Stomach (tissue), 4 donors: Measurements from ENCODE around the gene LRP1.

Experiments
- CTCF ChIP-seq, 7 experiments: fragments of 450-650 bp in 4 of 7; fragments of 200-600 bp in 3 of 7; sonication (generic) in 3 of 7; IDR thresholded peaks; one replicate each; pipeline ENCODE4 v1.5.1; 2016 to 2019; ENCODE audit warnings: antibody characterized with exemption in 7 of 7, control low read depth in 2 of 7, mild to moderate bottlenecking in 1 of 7
- EP300 ChIP-seq: sonication (generic); formaldehyde crosslinking; IDR thresholded peaks from one replicate; pipeline ENCODE4 v1.6.1; 2017; ENCODE audit warnings: antibody characterized with exemption
- POLR2A ChIP-seq, 4 donors: fragments of 450-650 bp; IDR thresholded peaks; one replicate each; pipeline ENCODE4 v1.6.1; 2016; ENCODE audit warnings: antibody characterized with exemption in 4 of 4, control low read depth in 2 of 4, mild to moderate bottlenecking in 1 of 4, moderate library complexity in 1 of 4
- POLR2AphosphoS5 ChIP-seq, 3 donors: sonication (generic); formaldehyde crosslinking; IDR thresholded peaks; one replicate each; pipeline ENCODE4 v1.6.1; 2016; ENCODE audit warnings: antibody characterized with exemption in 3 of 3

GRCh38 chr12:57129889-57130288, 1.6 kb downstream of the LRP1 start:
- no peak for TF ChIP-seq CTCF (IDR thresholded peaks at IDR 0.05)
- TF ChIP-seq EP300 = no peak
- no peak for TF ChIP-seq POLR2A (IDR thresholded peaks at IDR 0.05)
- peak in 1 of 3 donors; percentile 9 for TF ChIP-seq POLR2AphosphoS5 (IDR thresholded peaks at IDR 0.05)
